B cell (primary cell): ENCODE results near the gene GNG2. TPM values are rescaled to one million over a fixed set of nuclear protein-coding genes. Genes with fewer than 3 reads are reported as not detected.

Experiments
- ATAC-seq: fragments of 200-7000 bp; cut with Tn5 transposase; one replicate; pipeline ENCODE4 v1.10.0; 2021; ENCODE audit warnings: low read depth, mild to moderate bottlenecking, moderate number of reproducible peaks, moderate library complexity
- CTCF ChIA-PET: fragments of 350-600 bp; sonication (Branson Sonifier 250); formaldehyde crosslinking; loops from one replicate; lab custom pipeline; 2021; ENCODE audit warnings: antibody characterized with exemption, inconsistent platforms; lab: Charles Lee
- POLR2A ChIA-PET: fragments of 350-600 bp; sonication (Branson Sonifier 250); formaldehyde crosslinking; loops from one replicate; lab custom pipeline; 2021; ENCODE audit warnings: antibody characterized with exemption; lab: Charles Lee
- DNase-seq: peaks from one replicate; pipeline ENCODE4 v3.0.0; 2013
- H2AFZ ChIP-seq: 2 replicates; pipeline ENCODE4 v1.6.1; 2012; ENCODE audit warnings: mild to moderate bottlenecking, low read depth, low read length; ENCODE audit not compliant: insufficient read depth, poor library complexity, severe bottlenecking
- H3K27ac ChIP-seq, 2 donors: 1 replicate in 1 of 2; 2 replicates in 1 of 2; pipeline ENCODE4 v1.5.1; 2012 to 2013; ENCODE audit warnings: low read length in 2 of 2, mild to moderate bottlenecking in 2 of 2, moderate library complexity in 1 of 2
- H3K27me3 ChIP-seq, 4 experiments: fragments of 200-600 bp in 1 of 4; sonication (generic) in 1 of 4; replicated peaks in 1 of 4; 1 replicate in 2 of 4; 2 replicates in 2 of 4; pipeline versions ENCODE4 v1.6.1 to v1.7.0; 2013 to 2016; ENCODE audit warnings: low read length in 3 of 4, mild to moderate bottlenecking in 2 of 4, mixed read lengths in 1 of 4, moderate library complexity in 1 of 4; ENCODE audit not compliant: insufficient read depth in 4 of 4, control insufficient read depth in 3 of 4; ENCODE audit errors: control extremely low read depth in 1 of 4
- H3K36me3 ChIP-seq, 2 experiments: replicated peaks in 1 of 2; 1 replicate in 1 of 2; 2 replicates in 1 of 2; pipeline versions ENCODE4 v1.6.1 to v1.7.1; 2013; ENCODE audit warnings: low read length in 1 of 2; ENCODE audit not compliant: insufficient read depth in 2 of 2, control insufficient read depth in 1 of 2; ENCODE audit errors: control extremely low read depth in 1 of 2, extremely low read depth in 1 of 2
- H3K4me1 ChIP-seq, 2 donors: fragments of 200-600 bp in 1 of 2; sonication (generic) in 1 of 2; 1 replicate in 1 of 2; 2 replicates in 1 of 2; pipeline versions ENCODE4 v1.5.1 to v1.6.1; 2013 to 2017; ENCODE audit warnings: low read length in 2 of 2; ENCODE audit not compliant: control insufficient read depth in 2 of 2, insufficient read depth in 2 of 2
- H3K4me2 ChIP-seq: replicated peaks from 2 replicates; pipeline ENCODE3; 2012; ENCODE audit warnings: mild to moderate bottlenecking, low read depth, low read length; ENCODE audit not compliant: poor library complexity, severe bottlenecking
- H3K4me3 ChIP-seq, 5 experiments: fragments of 200-600 bp in 1 of 5; sonication (generic) in 1 of 5; 1 replicate in 3 of 5; 2 replicates in 2 of 5; pipeline versions ENCODE4 v1.5.1 to v1.7.0; 2011 to 2016; ENCODE audit warnings: low read length in 4 of 5, mild to moderate bottlenecking in 4 of 5, low read depth in 2 of 5, control low read depth in 1 of 5, moderate library complexity in 1 of 5; ENCODE audit not compliant: insufficient read depth in 1 of 5; ENCODE audit errors: control extremely low read depth in 1 of 5, extremely low read depth in 1 of 5
- H3K79me2 ChIP-seq: fragments of 200-600 bp; sonication (generic); one replicate; pipeline ENCODE4 v1.6.0; 2016; ENCODE audit warnings: low read length; ENCODE audit not compliant: control insufficient read depth, insufficient read depth
- H3K9ac ChIP-seq: fragments of 200-600 bp; sonication (generic); 2 replicates; pipeline ENCODE4 v1.6.1; 2017; ENCODE audit warnings: mild to moderate bottlenecking, low read length, moderate library complexity
- H3K9me3 ChIP-seq, 3 donors: one replicate each; pipeline versions ENCODE4 v1.6.1 to v1.7.1; 2013; ENCODE audit warnings: low read length in 2 of 3; ENCODE audit not compliant: control insufficient read depth in 2 of 3, insufficient read depth in 1 of 3; ENCODE audit errors: control extremely low read depth in 1 of 3
- H4K20me1 ChIP-seq: 2 replicates; pipeline ENCODE4 v1.6.0; 2012; ENCODE audit warnings: mild to moderate bottlenecking, low read length; ENCODE audit not compliant: insufficient read depth, control insufficient read depth, poor library complexity, severe bottlenecking
- H3K27ac Mint-ChIP-seq: one replicate; pipeline ENCODE4 v1.8.0; 2021; ENCODE audit warnings: mixed read lengths
- H3K27me3 Mint-ChIP-seq: one replicate; pipeline ENCODE4 v1.8.0; 2021; ENCODE audit warnings: mixed read lengths
- H3K4me1 Mint-ChIP-seq: one replicate; pipeline ENCODE4 v1.8.0; 2021; ENCODE audit warnings: mixed read lengths
- H3K4me3 Mint-ChIP-seq: one replicate; pipeline ENCODE4 v1.8.0; 2021; ENCODE audit warnings: mixed read lengths
- H3K9me3 Mint-ChIP-seq: one replicate; pipeline ENCODE4 v1.8.0; 2022; ENCODE audit warnings: mixed read lengths; ENCODE audit not compliant: insufficient read depth
- EZH2 ChIP-seq: IDR thresholded peaks from 2 replicates; pipeline ENCODE4 v1.6.1; 2012; ENCODE audit warnings: borderline replicate concordance, low read depth, mild to moderate bottlenecking, moderate library complexity, low read length; ENCODE audit not compliant: insufficient read depth, poor library complexity, severe bottlenecking
- WGBS: methylation state at CpG from one replicate; pipeline ENCODE4 v1.1.5; 2013; ENCODE audit warnings: missing lambda C conversion rate; ENCODE audit not compliant: insufficient coverage; 5-methylcytosine and 5-hydroxymethylcytosine counted together
- intact Hi-C: fragments of 100-400 bp; cut with micrococcal nuclease; formaldehyde crosslinking; loops from one replicate; pipeline ENCODE4 v1.10.0; 2022
- polyA plus RNA-seq: library from polyadenylated mRNA; depleted of rRNA; stranded (reverse); fragments of >200 nt; gene quantifications from 2 replicates; pipeline ENCODE4 v1.2.3, GENCODE V29; 2012
- total RNA-seq, 2 donors: library from RNA; stranded (reverse); fragments of 120-200 nt in 1 of 2; gene quantifications; 1 replicate in 1 of 2; 2 replicates in 1 of 2; pipeline versions ENCODE4 v1.2.3 to v1.2.4, GENCODE V29; 2013 to 2022
- TF ChIP-seq, protein P1 (sequence below): fragments of 200-600 bp; IDR thresholded peaks from one replicate; pipeline ENCODE4 v1.8.0; 2022; ENCODE audit warnings: antibody characterized with exemption, mild to moderate bottlenecking

The GNG2 gene
- total and polyA plus RNA-seq, 2 donors (not counting 1 experiment from before 2014, with no cell fraction given): 21.9 to 57.6 TPM

DNA sequence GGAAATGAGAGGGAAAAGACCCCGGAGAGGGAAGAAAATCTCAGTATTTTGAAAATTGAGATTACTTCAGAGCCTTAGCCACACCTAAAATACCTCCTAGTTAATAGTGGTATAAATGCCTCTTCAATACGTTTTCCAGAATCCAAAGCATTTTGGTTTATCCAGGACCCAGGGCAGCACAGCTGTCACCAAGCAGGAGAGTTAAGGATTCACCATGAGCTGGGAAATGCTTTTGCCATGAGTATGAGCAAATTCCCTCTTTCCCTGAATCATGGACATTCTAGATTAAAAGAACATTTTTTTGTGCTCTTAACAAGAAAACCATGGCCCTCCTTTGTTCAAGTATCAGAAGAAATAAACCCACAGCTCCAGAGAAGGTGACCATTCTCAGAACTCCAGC, 107.1 kb downstream of the GNG2 start:
- no peaks in the 10 kb centered on the region for H3K27me3 Mint-ChIP-seq
- H3K4me3 Mint-ChIP-seq: no peak overlapping the region
- H3K9me3 Mint-ChIP-seq: no peaks in the 10 kb centered on the region
- ChIA-PET POLR2A (no interaction called here), CTCF (interaction anchor here (0.6 to 5.3 kb wide), 2 partner anchors 11 to 20 kb away, joined by 3 to 30 read pairs; no protein-coding TSS in a partner anchor)
- Histone ChIP-seq H3K4me3 (no peak overlapping the region), H3K9me3 (no peaks in the 10 kb centered on the region), H3K27ac (no peak overlapping the region), H3K79me2 (no peaks in the 10 kb centered on the region), H4K20me1 (no peaks in the 10 kb centered on the region), H2AFZ (no peak overlapping the region), H3K9ac (no peak overlapping the region), H3K4me1 (no peaks in the 10 kb centered on the region), H3K36me3 (peaks cover 9 to 12% of the 10 kb centered on the region in 2 experiments), H3K27me3 (no peaks in the 10 kb centered on the region), H3K4me2 (no peak overlapping the region)
- intact Hi-C loops: no loop called here
- no peak for TF ChIP-seq EZH2
- TF ChIP-seq, protein P1, sequence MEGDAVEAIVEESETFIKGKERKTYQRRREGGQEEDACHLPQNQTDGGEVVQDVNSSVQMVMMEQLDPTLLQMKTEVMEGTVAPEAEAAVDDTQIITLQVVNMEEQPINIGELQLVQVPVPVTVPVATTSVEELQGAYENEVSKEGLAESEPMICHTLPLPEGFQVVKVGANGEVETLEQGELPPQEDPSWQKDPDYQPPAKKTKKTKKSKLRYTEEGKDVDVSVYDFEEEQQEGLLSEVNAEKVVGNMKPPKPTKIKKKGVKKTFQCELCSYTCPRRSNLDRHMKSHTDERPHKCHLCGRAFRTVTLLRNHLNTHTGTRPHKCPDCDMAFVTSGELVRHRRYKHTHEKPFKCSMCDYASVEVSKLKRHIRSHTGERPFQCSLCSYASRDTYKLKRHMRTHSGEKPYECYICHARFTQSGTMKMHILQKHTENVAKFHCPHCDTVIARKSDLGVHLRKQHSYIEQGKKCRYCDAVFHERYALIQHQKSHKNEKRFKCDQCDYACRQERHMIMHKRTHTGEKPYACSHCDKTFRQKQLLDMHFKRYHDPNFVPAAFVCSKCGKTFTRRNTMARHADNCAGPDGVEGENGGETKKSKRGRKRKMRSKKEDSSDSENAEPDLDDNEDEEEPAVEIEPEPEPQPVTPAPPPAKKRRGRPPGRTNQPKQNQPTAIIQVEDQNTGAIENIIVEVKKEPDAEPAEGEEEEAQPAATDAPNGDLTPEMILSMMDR: no peak
- DNase-seq: no peak
- WGBS: no CpG with 5 or more reads among the region's 2 CpGs
- ATAC-seq: no peak
- no peak overlapping the region for H3K27ac Mint-ChIP-seq
- H3K4me1 Mint-ChIP-seq: peaks cover 8% of the 10 kb centered on the region

DNA sequence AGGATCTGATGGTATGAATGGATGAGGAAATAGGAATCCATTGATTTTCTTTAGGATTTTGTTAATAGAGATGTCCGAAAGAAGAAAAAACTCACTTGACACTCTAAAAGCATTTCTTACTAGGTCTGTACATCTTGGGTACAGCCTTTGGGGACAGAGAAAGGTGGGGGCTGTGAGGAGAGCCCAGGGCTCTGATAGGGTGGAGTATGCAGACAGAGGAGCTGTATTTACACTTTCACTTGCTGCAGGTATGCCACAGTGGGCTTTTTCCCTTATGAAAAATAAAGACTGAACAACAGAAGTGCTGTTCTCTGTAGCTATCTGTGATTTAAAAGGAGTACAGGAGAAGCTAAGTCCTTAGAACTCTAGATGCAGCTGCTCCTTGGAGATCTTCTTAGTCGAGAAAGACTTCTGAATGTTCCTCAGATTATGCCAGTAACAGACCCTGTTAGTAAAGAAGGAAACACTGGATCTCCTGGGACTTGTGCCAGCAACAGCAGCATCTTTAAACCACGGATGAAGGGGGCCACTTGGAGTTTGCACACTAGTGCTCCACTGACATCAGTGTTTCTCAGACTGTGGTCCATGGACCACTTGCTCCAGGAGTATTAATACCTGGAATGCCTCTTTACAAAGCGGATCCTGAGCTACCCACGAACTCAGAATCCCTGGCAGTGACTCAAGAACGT, 109.6 kb downstream of the GNG2 start:
- H3K4me3 Mint-ChIP-seq: no peak overlapping the region

More for the DNA sequence above, 109.6 kb downstream of the GNG2 start:
- Histone ChIP-seq H3K27ac (no peak overlapping the region), H3K9ac (no peak overlapping the region), H3K36me3 (peaks cover 6 to 9% of the 10 kb centered on the region in 2 experiments), H3K4me2 (no peak overlapping the region), H3K79me2 (no peaks in the 10 kb centered on the region), H3K27me3 (no peaks in the 10 kb centered on the region), H2AFZ (no peak overlapping the region), H4K20me1 (no peaks in the 10 kb centered on the region), H3K4me3 (no peak overlapping the region), H3K9me3 (no peaks in the 10 kb centered on the region), H3K4me1 (no peaks in the 10 kb centered on the region)
- H3K27ac Mint-ChIP-seq: no peak overlapping the region
- WGBS: 67% methylated on average over 5 of the region's 6 CpGs
- intact Hi-C loops: no loop called here
- DNase-seq (no peak), ATAC-seq (no peak)
- H3K4me1 Mint-ChIP-seq: no peaks in the 10 kb centered on the region
- no peaks in the 10 kb centered on the region for H3K27me3 Mint-ChIP-seq
- ChIA-PET CTCF (interaction anchor here (1.7 to 5.3 kb wide), 2 partner anchors 9 to 12 kb away, joined by 8 to 30 read pairs; no protein-coding TSS in a partner anchor), POLR2A (no interaction called here)
- H3K9me3 Mint-ChIP-seq: no peaks in the 10 kb centered on the region
- no peak for TF ChIP-seq EZH2
- TF ChIP-seq, protein P1: no peak
